ENCODE measurements around the gene CSRNP2.
A peak's percentile ranks its signal among the peaks of the same experiment; 100 is the strongest.

The CSRNP2 gene

DNA sequence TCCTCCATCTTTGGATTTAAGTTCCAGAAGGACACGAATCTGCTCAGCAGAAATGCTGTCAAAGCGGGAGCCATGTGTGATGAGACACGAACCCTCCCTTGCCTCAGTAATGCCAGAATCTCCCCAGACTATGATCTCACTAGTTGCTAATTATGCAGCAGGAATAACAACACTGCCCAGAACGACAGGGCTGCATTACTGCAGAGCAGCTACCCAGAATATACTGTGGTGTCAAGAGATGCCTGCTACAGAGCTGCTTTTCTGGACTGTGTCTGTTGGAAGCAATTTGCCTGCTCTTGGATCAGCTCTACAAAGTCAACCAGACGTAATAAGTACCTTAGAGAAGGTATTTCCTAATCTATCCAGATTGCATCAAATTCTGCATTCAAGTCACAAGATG is 5.5 kb downstream of the CSRNP2 start:
- no peak for DNase-seq

DNA sequence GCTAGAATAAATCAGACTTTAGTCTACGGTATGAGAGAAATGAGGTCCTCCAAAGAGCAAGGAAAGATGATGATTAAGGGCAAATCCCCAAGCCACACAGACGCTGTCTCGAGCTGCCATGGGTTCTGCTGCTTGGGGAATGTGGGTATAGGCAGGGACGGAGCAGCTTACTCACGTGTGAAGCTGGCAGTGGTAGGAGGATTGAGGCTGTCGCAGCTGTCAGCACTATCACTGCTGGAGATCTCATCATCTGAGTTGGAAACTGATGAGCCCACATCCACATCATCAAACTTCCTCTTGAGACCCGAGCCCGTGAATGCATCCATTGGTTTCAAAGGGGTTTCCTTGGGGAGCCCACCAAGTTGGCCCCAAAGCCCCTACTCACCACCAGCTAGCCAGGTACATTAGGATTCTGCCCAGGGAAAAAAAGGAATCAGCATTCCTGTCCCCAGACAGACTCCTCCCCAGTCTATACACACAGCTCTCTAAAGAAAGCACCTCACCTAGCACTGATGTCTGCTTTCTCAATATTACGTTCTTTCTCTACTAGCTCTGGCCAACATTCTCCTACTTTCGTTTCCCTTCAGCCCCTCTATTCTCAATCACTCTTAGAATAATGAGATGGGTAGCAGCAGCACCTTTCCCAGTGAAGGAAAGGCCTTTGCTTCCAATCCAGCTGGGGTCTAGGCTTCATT is 7.0 kb downstream of the CSRNP2 start:
- DNase-seq = no peak

DNA sequence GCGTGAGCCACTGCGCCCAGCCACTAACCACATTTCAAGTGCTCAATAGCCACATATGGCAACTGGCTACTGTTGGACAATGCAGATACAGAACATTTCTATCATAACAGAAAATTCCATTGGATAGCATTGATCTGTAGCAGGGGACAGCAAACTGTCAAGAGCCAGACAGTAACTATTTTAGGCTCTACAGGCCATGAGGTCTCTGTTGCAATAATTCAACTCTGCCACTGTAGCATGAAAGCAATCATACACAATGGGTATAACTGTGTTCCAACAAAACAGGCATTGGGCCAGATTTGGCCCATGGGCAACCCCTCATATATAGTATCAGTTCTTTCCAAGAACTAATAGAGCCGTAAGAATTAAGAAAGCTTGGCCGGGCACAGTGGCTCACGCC is 8.0 kb downstream of the CSRNP2 start:
- no peak for DNase-seq

DNA sequence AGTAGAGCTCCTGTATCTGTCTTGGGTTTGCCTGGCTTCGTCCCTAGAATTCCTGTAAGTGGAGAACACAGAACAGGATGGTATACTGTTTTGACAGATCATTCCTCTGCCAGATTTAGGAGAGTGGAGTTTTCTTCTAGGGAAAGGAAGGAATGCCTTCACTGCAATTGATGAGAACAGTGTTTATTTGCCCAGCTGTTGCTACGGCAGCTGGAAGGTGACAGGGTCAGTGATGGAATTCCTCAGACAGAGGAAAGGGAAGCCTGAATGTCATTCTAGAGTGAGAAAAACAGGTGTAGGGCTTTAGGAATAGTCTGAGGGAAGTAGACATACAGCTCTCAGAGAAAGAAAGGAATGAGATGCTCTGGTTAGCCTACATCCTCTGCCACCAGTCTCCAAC is 11.7 kb downstream of the CSRNP2 start:
- no peak for DNase-seq

DNA sequence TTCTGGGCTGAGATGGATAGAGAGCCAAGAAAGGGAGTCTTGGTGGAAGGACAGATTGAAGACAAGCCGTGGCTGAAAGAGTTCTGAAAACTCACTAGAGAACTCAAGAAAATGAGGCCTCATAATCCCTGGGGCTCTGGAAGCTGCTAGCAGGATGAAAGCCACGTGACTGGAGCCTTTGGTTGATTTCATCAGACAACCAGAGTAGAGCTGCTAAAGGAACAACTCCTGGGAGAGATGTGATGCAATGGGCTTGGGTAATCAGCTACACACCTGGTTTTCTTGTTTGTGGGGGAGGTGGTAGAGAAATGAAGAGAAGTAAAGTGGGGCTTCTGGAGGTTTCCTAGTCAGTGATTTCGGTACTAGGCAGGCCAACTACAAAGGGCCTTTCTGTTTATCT is 13.4 kb downstream of the CSRNP2 start:
- DNase-seq = no peak

DNA sequence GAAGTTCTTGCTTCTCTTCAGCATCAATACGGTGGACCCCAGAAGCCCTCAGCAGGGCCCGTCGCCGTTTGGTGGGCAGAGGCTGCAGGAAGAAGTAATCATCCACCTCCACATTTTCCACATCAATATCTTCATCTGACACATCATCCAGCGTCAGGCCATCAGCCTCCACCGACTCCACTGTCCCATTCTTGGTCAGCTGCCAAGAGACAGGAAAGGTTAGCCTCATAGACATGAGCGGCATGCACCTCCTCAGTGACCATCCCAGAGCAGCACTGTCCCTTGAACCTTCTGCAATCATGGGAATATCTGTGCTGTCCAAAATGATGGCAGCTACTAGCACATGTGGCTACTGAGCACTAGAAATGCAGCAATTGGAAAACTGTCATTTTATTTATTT is 15.6 kb downstream of the CSRNP2 start:
- no peak for DNase-seq

DNA sequence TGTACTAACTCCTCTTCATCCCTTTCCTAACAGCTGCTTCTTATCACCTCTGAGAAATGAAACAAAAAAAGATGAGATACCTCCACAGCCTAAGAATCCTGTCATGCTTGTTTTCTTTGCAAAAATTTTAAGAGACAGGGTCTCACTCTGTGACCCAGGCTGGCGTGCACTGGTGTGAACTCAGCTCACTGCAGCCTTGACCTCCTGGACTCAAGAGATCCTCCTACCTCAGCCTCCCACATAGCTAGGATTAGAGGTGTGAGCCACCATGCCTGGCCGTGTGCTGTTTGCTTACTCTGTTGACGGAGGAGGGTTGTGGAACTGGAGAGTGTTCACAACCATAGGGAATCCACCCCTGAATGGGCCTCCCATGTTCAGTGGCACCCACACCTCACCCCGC is 16.2 kb downstream of the CSRNP2 start:
- DNase-seq = no peak

DNA sequence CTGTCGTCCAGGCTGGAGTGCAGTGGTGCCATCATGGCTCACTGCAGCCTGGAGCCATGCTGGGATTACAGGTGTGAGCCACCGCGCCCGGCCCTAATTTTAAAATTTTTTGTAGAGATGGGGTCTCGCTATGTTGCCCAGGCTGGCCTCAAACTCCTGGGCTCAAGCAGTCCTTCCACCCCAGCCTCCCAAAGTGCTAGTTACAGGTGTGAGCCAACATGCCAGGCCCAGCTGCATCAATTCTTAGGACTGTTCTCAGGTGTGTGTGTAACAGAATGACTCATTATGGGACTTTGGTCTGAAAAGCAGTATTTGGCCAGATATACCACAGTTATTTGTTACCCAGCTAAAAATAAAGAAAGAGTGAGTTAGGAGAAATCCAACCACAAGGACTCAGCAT is 17.9 kb downstream of the CSRNP2 start:
- DNase-seq = no peak

DNA sequence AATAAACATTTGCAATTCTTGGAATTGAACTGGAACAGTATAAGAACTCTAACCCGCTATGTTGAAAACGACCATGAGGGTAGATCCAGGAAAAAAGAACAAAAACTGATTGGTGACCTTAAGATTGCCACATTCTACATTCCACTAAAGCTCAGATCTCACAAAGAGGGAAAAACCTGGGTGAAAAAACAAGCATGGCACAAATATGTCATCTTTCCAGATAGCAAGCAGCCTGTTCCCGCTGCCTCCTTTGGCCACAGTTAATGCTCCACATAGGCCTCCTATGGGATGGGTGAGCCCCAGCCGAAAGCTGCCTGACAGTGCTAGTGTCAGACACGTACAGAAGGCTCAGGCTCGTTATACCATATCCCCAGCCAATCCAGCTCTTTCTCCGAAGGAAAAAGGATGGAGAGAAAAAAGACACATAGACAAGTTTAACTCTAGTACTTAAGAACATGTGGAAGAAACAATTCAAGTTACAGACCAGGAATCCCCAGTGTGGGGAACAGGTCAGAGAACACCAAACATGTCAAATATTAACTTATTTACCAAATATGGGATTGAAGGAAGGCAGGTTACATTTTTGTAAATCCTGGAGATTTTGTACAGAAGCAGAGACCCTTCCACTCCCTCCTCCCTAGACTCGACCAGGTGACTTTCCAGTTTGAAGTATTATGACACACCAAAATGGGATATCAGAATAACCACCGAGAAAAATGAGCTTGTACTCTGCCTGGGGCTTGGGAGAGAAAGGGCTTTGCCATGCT is 20.6 kb downstream of the CSRNP2 start:
- no peak for DNase-seq

DNA sequence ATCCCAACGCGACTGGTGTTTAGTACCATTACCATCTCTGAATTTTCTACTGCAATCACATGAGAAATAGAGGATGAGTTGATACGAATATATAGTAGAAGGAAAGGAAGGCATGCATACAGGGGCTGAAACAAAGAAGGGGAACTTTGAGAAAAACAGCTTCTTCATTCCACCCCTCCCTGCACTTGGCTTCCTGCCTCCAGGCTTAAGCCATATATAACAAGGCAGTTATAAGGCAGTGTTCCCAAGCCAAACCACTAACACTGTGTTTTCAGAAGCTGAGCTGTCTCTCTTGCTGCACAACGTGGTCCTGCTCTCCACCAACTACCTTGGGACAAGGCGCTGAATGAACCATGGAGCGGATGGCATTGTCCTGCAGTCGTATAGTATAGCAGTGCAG is 24.3 kb downstream of the CSRNP2 start:
- DNase-seq = no peak

DNA sequence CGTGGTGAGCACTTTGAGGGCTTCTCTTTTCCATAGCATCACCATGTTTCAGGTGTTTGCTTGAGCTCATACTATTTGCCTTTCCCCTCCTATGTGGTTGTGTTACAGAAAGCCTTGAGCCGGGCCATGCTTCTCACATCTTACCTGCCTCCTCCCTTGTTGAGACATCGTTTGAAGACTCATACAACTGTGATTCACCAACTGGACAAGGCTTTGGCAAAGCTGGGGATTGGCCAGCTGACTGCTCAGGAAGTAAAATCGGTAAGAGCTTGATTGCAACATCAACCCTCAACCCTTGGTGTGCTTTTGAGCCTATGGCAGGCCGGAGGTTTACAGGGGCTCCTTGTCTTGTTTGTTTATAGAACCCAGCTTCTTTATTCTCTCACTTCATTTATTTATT is 27.2 kb downstream of the CSRNP2 start:
- no peak for DNase-seq

DNA sequence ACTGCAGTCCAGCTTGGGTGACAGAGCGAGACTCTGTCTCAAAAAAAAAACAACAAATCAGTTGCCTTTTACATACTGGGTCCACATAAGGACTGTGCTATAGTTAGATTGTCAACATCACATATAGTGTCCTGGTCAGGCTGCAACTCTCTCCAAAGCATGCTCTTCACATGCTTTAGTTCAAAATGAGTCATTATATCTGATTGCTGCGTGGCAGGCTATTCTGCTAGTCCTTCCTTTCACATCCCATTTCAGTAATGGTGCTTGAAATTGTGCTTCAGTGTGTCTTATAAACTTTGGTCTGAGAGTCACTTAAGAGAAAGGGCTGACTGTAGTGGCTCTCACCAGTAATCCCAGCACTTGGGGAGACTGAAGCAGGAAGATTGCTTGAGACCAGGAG is 28.3 kb downstream of the CSRNP2 start:
- DNase-seq = no peak

DNA sequence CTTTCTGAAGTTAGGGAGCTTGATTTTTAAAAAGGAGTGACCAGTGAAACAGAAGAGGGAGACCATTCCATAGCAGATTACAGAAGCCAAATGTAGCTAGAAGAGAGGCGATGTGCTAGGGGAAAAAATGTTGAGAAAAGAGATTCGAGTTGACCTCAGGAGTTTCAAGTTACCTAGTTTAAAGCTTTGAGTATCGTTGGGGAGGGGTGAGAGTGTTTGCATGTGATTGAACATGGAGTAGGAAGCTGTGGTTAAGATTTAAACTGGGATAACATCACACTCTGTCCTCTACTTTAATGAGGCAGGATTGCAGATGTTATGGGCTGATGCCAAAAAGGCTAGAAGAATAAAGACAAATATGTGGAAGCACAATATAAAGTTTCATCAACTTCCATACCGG is 31.6 kb downstream of the CSRNP2 start:
- DNase-seq = no peak

DNA sequence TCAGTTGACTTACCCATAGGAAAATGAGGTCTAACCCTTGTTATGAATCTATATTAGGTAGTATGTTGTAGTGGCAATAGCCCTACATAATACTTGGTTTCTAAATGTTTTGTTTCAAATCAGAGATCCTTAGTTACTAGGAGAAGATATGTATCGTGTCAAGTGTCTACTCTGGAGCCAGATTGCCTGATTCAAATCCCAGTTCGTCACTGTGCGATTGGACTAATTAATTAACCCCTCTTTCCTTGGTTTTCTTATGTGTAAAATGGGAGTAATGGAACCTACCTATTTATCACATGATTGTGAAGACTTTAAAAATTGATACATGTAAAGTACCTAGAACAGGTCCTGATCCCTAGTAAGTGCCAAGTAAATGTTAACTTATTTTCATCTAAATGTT is 33.9 kb downstream of the CSRNP2 start:
- no peak for DNase-seq

DNA sequence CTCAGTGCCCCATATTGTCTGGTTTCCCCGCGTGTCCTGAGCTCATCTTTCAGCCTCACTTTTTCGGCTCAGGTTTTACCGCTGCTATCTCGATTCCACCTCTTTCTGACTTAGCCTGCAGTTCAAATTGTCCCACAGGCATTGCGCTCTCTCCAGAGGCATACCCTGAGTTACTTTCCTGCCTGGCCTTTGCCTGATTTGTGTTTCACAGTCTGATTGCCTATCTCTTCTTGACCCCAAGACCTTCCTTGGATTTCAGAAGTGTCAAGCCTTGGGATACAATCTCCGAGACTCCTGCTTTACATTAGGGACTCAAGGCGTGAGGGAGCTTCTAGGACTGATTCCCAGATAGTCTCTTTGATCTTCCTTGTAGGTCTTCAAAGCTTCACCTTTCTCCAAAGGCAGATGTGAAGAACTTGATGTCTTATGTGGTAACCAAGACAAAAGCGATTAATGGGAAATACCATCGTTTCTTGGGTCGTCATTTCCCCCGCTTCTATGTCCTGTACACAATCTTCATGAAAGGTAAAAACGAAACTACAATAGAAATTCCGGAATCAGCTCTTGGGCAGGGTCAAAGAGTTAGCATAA is 34.6 kb downstream of the CSRNP2 start:
- DNase-seq = no peak

DNA sequence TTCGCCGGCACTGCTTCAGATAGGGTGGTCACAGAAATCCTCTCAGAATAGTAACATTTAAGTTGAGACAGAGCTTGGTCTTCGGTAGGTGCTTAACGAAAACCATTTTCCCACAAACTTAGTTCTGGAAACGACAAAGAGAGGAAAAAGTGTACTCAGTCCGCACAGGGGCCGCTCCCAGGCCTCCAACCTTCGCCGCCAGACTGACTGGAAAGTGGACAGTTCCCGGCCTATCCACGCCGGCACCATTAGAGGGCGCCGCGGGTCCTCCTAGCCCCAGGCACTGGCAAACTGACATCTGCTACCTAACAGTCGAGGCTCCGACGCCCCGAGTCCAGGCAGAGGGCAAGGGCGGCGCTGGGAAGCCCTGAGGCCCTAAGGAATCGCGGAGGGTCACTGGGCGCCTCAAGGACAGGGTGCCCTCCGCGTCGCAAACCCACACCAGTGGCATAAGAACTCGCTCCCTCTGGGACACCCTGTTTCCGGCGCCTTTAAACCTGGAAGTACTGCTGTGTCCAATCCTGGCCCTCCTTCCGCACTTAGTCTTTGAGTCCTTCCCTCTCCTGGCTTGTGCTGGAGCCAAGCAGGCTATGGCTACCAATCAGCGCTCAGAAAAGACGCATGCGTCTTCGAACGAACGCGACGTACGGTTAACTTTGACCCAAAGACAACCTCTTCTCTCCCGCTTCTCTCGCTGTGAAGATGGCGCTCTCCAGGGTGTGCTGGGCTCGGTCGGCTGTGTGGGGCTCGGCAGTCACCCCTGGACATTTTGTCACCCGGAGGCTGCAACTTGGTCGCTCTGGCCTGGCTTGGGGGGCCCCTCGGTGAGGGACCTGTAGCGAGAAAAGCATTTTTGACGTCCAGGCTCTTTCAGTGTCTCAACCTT is 35.5 kb downstream of the CSRNP2 start, which contains the start of gene LETMD1:
Gene LETMD1 (plus strand): TSS at position 673 of the 886 bp plus-strand sequence. CDS start 30 bp downstream, at position 703.
- peak; percentile 97 to 98 for DNase-seq

DNA sequence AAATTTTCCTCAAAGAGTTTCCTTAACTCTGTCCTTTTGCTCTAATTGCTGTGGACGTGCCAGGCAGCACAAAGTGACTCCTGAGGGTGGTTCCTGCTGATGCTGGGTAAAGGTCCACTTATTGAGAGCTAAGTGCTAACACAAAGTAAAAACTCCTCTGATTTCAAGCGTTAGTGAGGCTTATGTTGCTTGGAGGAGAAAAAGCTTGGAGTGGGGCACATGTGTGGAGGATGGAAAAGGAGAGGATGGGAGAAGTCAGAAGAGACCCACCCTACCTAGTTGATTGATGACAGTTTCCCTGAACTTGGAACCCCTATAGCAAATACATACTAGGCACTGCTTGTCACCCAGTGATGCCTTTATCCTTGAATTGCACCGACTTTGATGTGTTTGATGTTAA is 47.1 kb downstream of the CSRNP2 start:
- DNase-seq = no peak

DNA sequence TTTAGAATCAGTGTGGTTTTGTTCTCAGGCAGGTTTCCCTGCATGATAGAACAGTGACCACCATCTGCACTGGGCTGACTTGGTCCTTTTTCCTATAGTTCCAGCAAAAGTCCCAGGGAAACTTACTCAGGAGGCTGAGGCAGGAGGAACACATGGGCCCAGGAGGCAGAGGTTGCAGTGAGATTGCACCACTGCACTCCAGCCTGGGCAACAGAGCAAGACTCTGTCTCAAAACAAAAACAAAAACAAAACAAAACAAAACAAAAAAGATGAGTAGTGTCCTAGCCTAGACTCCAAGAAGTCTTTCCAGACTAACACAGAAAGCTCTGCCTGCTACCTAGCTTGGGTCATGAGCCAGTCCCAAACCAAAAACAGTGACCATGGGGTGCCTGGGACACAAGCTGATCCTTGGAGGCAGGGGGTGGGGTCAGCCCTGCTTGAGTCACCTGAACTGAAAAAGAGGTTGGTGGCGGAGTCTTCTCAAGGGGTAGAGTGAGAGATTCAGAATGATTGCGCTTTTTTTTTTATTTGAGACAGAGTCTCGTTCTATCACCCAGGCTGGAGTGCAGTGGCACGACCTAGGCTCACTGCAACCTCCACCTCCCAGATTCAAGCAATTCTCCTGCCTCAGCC is 49.8 kb downstream of the CSRNP2 start:
- DNase-seq = no peak

DNA sequence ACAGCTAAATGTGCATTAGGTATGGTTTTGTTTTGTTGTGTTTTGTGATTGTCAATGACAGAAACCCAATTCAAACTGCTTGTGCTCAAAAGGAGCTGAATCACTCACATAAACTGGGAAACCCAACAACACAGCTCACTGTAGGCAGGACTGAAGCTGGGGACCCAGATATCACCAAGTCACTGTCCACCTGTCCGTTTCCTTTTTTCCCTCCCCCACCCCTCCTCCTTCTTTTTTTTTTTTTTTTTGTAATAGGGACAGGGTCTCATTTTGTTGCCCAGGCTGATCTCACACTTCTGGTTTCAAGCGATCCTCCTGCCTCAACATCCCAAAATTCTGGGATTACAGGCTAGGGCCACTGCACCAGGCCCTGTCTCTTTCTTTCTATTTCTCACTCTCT is 50.3 kb downstream of the CSRNP2 start:
- no peak for DNase-seq

DNA sequence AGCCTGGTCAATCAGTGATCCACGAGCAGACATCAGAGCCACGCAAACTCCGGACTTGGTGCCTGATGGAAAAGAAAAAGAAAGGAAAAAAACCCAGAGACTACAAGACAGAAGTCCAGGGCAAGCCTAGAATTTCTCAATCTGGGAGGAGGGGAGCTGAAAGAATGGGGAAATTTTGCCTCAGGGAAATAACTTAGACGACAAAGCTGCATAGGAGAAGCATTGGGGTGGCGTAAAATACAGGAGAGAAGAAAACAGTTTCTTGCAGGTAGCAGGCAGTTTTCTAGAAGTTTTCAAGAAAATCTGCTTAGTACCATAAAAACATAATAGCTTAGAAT is 54.6 kb downstream of the CSRNP2 start:
- DNase-seq = no peak

DNA sequence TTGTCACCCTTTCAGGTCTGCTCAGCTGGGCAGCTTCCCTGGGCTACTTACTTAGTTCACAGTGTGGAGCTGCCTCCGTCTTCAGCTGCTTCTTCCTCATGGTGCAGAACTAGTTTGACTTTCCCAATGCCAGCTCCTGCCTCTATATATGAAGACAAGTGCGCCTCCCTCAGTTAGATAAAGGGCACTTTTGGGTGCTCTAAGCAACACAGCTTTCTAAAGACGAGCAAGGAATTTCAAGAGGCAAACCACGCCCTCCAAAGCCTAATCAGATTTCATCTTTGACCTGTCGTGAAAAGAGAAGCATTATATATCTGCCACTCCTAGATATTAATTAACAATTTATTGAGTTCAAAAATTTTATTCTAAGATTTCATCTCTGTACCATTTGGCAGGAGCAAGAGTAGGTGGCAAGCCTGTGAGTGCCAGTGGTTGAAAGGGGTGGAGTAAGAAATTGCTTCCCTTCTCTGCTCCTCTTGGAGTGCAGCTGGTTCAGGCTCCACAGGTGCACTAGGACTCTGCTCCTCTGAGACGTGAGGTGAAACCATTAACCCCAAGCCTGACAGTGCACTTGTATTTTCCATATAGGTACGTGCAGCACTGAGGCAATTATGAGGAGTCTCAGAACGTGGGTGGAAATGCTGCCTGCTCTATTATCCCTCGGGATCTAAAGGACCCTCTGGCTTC is 55.1 kb downstream of the CSRNP2 start:
- peak; percentile 38 to 48 for DNase-seq

DNA sequence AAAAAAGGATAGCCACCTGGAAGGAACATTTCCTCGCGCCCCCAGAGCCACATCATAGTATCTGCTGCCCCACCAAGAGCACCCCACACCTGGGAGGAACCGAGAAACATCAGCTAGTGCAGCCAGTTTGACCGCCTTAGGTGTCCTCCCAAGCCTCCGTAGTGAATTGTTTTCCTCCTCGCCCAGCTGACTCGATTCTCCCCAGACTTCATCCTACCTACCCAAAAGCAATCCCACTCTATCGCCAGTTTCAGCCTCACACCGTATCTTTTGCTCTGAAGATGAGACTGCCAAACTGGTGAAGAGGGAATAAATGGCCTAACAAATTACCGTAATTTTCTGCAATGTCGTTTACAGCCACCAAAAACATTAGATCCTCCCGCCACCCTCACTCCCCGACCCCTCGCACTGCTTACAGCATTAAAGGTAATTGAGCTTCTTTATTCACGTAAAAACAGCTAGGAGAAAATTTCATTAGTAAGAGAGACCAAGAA is 56.0 kb downstream of the CSRNP2 start:
- no peak for DNase-seq

Measured in SHP77 (cell line).